ENCODE results near the gene UGT1A10.
A peak's percentile ranks its signal among the peaks of the same experiment; 100 is the strongest.

UGT1A10 gene

GRCh38 chr2:233802132-233802815 lies 166.0 kb downstream of the UGT1A10 start:
- TF ChIP-seq ZFX (IDR thresholded peaks at IDR 0.05; ENCODE audit: borderline replicate concordance), result no peak
- TF ChIP-seq, protein P1, sequence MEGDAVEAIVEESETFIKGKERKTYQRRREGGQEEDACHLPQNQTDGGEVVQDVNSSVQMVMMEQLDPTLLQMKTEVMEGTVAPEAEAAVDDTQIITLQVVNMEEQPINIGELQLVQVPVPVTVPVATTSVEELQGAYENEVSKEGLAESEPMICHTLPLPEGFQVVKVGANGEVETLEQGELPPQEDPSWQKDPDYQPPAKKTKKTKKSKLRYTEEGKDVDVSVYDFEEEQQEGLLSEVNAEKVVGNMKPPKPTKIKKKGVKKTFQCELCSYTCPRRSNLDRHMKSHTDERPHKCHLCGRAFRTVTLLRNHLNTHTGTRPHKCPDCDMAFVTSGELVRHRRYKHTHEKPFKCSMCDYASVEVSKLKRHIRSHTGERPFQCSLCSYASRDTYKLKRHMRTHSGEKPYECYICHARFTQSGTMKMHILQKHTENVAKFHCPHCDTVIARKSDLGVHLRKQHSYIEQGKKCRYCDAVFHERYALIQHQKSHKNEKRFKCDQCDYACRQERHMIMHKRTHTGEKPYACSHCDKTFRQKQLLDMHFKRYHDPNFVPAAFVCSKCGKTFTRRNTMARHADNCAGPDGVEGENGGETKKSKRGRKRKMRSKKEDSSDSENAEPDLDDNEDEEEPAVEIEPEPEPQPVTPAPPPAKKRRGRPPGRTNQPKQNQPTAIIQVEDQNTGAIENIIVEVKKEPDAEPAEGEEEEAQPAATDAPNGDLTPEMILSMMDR (IDR thresholded peaks at IDR 0.05), result no peak
- H3K27ac ChIP-seq, result no peak overlapping the region

GRCh38 chr2:233803292-233803911 lies 167.2 kb downstream of the UGT1A10 start:
- no peak for TF ChIP-seq ZFX (IDR thresholded peaks at IDR 0.05; ENCODE audit: borderline replicate concordance)
- TF ChIP-seq, protein P1 (IDR thresholded peaks at IDR 0.05), result no peak
- no peak overlapping the region for H3K27ac ChIP-seq

DNA sequence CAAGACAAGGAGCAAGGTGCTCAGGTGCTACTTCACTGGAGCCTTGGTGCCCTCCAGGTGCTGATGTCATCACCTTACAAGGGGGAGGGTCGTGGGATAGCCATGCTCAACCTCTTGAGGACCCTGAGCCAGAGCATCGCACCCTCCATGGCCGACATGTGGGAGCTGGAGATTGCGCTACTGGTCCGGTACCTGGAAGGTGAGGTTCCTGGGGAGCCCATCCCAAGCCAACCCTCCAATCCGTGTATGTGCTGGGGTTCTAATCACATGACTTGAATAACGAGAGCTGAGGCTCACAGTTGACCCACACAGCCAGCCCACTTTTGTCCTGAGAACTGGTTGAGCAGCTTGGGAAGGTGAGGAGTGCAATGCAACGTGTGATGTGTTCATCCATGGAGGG lies 167.7 kb downstream of the UGT1A10 start:
- TF ChIP-seq, protein P1 (IDR thresholded peaks at IDR 0.05), result no peak
- no peak for TF ChIP-seq ZFX (IDR thresholded peaks at IDR 0.05; ENCODE audit: borderline replicate concordance)
- H3K27ac ChIP-seq, result no peak overlapping the region

DNA sequence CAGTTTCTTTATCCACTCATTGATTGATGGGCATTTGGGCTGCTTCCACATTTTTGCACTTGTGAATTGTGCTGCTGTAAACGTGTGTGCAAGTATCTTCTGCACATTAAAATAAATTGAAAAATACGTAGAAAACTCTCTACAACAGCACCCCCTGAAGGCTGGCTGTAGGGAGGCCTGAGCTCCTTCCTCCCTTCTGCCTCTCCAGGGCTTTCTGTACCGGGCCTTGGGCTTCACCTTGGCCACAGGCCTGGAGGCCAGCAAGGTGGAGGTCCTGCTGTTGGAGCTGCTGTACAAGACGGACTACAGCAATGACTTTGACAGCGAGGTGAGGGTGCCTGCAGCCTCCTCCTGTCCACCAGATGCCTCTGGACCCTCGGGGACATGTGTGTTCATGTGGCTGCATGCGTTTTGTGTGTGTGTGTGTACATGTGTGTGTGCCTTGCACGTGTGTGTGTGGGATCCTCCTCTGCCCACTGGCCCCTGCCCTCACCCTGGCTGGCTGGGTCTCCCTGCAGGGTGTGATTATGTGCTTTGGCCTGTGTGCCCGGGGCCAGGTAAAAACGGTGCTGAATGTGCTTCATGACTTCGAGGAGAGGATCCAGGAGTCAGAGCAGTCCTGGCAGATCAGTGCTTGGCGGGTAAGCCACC lies 171.1 kb downstream of the UGT1A10 start:
- H3K27ac ChIP-seq, result no peak overlapping the region
- TF ChIP-seq ZFX (IDR thresholded peaks at IDR 0.05; ENCODE audit: borderline replicate concordance), result no peak
- TF ChIP-seq, protein P1 (IDR thresholded peaks at IDR 0.05), result peak; percentile 9; the same call in 1 of the 2 replicates

GRCh38 chr2:233807966-233808935 lies 172.0 kb downstream of the UGT1A10 start:
- H3K27ac ChIP-seq, result no peak overlapping the region
- TF ChIP-seq ZFX (IDR thresholded peaks at IDR 0.05; ENCODE audit: borderline replicate concordance), result no peak
- TF ChIP-seq, protein P1 (IDR thresholded peaks at IDR 0.05), result no peak

GRCh38 chr2:233810385-233810784 lies 174.1 kb downstream of the UGT1A10 start:
- no peak overlapping the region for H3K27ac ChIP-seq
- no peak for TF ChIP-seq ZFX (IDR thresholded peaks at IDR 0.05; ENCODE audit: borderline replicate concordance)
- TF ChIP-seq, protein P1 (IDR thresholded peaks at IDR 0.05), result no peak
